ENCODE measurements around the gene TBX15.

The TBX15 gene

DNA sequence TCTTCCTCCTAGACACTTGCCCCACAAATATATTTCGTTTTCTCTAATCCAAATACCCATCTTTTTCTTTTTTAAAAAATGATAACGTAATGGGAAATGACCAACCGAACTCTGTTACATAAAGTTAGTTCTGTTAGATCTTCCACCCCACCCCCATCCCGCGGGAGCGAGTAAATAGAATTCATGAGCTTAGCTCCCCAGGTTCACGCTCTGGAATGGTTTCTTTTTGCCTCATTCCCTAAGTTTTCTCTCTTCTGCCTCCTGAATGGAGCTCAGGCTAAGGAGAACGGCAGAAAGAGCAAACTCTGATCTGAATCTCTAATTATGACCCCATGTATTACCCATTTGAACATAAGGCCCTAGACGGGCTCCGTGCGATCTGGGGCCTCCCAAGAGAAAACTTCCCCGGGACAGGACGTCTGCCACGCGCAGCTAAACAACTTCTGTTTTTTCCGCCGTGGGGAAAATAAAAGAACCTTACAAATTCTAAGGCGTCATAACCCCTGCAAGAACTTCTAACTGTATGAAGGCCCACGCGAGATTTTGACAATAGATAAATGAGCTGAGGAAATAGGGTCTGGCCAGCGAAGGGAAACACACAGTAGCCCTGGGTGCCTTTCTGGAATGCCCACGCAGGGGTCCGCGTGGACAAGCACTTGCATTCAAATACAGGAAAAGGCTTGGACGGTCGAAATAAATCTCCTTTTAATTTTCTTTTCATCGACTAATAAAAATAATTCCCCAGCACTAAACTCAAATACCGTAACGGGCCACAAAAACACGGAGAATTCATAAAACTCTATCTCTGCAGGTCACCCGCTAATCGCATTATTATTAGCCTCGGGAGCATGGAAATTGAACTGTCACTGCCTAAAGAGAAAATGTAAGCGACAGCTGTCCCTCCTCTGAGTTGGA, 2.2 kb downstream of the TBX15 start:
- H3K27ac ChIP-seq: no peak overlapping the region
- peaks cover 0 to 15% of the 10 kb centered on the region in 2 experiments for H3K4me1 ChIP-seq (ENCODE audit: control insufficient read depth in 1 of 2, insufficient read depth in 1 of 2, low read depth in 1 of 2, low read length in 1 of 2)
- no peak overlapping the region for H3K4me3 ChIP-seq (ENCODE audit: low read depth in 1 of 2, low read length in 1 of 2)

DNA sequence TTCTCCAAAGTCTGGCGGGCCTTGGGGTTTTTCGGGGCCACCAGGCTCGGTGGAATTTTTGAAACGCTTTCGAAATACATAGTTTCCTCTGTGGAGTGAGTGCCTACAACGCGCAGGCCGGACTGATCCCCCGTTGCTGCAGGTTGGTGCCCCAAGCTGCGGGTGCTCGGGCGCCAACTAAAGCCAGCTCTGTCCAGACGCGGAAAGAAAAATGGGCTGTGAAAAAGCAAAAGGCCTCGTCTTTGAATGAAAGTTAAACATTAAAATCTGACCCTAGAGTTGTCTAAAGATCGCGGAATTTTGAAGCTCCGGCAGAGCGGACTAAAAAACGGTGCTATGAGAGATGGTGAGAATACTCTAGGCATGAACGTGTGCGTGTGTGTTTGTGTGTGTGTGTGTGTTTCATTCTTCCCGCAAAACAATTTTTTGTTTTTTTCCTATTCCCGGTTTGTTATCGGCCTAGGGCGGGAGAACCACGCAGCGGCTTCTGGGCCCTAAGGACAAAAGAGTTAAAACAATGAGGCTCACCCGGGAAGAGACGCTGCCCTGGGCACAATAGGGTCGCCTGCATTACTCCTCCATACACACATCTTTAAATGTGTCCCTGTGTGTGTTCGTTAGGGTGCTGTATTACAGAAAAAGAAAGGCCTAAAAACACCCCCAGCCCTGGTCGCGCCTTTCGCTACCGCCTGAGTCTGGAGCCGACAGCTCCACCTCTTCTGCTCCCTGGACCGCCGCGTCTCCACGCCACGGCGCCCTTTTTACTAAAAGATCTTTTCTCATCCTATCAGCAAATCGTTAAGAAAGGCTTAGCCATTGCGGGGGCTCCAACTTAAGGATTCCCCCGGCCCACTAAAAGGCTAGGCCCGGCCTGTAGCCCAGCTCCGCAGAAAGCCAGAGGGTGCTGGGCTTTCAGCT, 3.2 kb downstream of the TBX15 start:
- no peaks in the 10 kb centered on the region for H3K36me3 ChIP-seq
- no peak overlapping the region for H3K27ac ChIP-seq
- H3K4me3 ChIP-seq (ENCODE audit: low read depth in 1 of 2, low read length in 1 of 2): no peak overlapping the region
- TF ChIP-seq, protein P1, sequence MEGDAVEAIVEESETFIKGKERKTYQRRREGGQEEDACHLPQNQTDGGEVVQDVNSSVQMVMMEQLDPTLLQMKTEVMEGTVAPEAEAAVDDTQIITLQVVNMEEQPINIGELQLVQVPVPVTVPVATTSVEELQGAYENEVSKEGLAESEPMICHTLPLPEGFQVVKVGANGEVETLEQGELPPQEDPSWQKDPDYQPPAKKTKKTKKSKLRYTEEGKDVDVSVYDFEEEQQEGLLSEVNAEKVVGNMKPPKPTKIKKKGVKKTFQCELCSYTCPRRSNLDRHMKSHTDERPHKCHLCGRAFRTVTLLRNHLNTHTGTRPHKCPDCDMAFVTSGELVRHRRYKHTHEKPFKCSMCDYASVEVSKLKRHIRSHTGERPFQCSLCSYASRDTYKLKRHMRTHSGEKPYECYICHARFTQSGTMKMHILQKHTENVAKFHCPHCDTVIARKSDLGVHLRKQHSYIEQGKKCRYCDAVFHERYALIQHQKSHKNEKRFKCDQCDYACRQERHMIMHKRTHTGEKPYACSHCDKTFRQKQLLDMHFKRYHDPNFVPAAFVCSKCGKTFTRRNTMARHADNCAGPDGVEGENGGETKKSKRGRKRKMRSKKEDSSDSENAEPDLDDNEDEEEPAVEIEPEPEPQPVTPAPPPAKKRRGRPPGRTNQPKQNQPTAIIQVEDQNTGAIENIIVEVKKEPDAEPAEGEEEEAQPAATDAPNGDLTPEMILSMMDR (IDR thresholded peaks at IDR 0.05): no peak
- H3K9me3 ChIP-seq: no peaks in the 10 kb centered on the region
- H3K4me1 ChIP-seq (ENCODE audit: control insufficient read depth in 1 of 2, insufficient read depth in 1 of 2, low read depth in 1 of 2, low read length in 1 of 2): peaks cover 0 to 15% of the 10 kb centered on the region in 2 experiments
- peaks cover 100% of the 10 kb centered on the region for H3K27me3 ChIP-seq

More for the DNA sequence above, 2.2 kb downstream of the TBX15 start:
- Histone ChIP-seq H3K9me3 (no peaks in the 10 kb centered on the region), H3K27me3 (peaks cover 100% of the 10 kb centered on the region), H3K36me3 (no peaks in the 10 kb centered on the region)
- TF ChIP-seq, protein P1 (IDR thresholded peaks at IDR 0.05): no peak

DNA sequence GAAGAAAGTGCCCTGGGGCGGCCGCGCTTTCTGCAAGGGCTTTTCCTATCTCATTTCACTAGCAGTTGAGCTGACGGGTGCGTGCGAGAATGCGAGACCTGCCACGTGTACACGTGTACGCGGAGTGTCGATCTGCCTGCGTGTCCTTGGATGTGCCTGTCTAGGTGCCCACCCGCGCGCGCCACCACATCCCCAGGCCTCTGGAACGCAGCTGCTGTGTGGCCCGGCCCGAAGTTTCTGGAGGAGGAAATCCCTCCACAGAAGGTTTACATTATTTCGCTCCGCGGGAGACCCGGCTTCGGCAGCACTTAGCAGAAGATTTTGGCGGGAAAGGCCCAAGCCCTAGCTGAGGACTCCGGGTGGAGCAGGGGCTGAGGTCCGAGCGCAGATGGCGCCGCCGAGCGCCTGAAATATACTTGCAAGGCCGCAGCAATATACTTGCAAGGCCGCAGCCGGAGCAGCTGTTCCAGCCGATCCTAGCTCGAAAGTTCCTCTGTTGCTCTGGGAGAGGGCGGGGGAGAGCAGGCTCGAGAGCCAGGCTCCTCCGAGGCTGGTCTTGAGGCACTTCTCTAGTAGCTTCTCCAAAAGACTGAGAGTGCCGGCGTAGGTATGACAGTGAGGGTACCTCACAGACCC, 3.9 kb downstream of the TBX15 start:
- no peaks in the 10 kb centered on the region for H3K36me3 ChIP-seq
- no peak overlapping the region for H3K4me3 ChIP-seq (ENCODE audit: low read depth in 1 of 2, low read length in 1 of 2)
- TF ChIP-seq, protein P1 (IDR thresholded peaks at IDR 0.05): no peak
- H3K9me3 ChIP-seq: no peaks in the 10 kb centered on the region
- H3K27me3 ChIP-seq: peaks cover 100% of the 10 kb centered on the region
- peaks cover 0 to 15% of the 10 kb centered on the region in 2 experiments for H3K4me1 ChIP-seq (ENCODE audit: control insufficient read depth in 1 of 2, insufficient read depth in 1 of 2, low read depth in 1 of 2, low read length in 1 of 2)
- no peak overlapping the region for H3K27ac ChIP-seq

DNA sequence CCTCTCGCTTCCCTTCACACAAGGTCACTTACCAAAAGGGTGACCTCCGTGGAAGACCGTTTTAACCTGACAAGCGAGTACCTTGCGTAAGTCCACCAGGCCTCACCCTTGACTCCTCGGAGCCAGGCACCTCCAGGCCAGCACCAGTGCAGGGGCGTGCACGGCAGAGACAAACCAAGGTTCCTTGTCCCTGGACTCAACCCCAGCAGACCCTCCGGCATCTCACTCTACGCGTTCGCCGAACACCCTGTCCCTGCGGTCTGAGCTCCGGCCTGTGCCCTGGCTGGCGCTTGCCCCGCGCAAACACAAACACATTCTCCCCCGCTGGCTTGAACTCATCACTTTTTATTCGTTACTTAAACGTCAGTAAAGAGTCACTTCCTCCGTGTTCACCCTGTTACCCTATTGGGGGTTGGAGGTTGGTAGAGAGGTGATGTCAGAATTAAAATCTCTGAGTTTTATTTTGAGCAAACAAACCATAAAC, 4.5 kb downstream of the TBX15 start:
- Histone ChIP-seq H3K27me3 (peaks cover 100% of the 10 kb centered on the region), H3K27ac (no peak overlapping the region), H3K9me3 (no peaks in the 10 kb centered on the region), H3K4me3 (ENCODE audit: low read depth in 1 of 2, low read length in 1 of 2) (no peak overlapping the region), H3K4me1 (ENCODE audit: control insufficient read depth in 1 of 2, insufficient read depth in 1 of 2, low read depth in 1 of 2, low read length in 1 of 2) (peaks cover 0 to 15% of the 10 kb centered on the region in 2 experiments), H3K36me3 (no peaks in the 10 kb centered on the region)
- TF ChIP-seq, protein P1 (IDR thresholded peaks at IDR 0.05): no peak
